WERI-Rb-1 (cell line): ENCODE measurements around the gene SHISA7.

Experiments used
- DNase-seq: peaks from one replicate; pipeline ENCODE4 v3.0.0-alpha.2; 2020
- H3K27ac ChIP-seq: fragments of 250-450 bp; sonication (Bioruptor Pico); 2 replicates; pipeline ENCODE4 v1.5.1; 2020; ENCODE audit warnings: mild to moderate bottlenecking, moderate library complexity
- H3K27me3 ChIP-seq: fragments of 250-450 bp; sonication (Bioruptor Pico); 2 replicates; pipeline ENCODE4 v1.5.1; 2021; ENCODE audit warnings: mild to moderate bottlenecking, low read depth, moderate library complexity; ENCODE audit not compliant: insufficient read depth, severe bottlenecking
- H3K36me3 ChIP-seq: fragments of 250-450 bp; sonication (Bioruptor Pico); 2 replicates; pipeline ENCODE4 v1.5.1; 2020; ENCODE audit warnings: mild to moderate bottlenecking, moderate library complexity
- H3K4me3 ChIP-seq: 2 replicates; pipeline ENCODE4 v1.5.1; 2011; ENCODE audit warnings: low read depth, mild to moderate bottlenecking, control low read depth, low read length
- H3K9me3 ChIP-seq: fragments of 250-450 bp; sonication (Bioruptor Pico); 2 replicates; pipeline ENCODE4 v1.5.1; 2021; ENCODE audit warnings: mild to moderate bottlenecking, moderate library complexity; ENCODE audit not compliant: severe bottlenecking
- CTCF ChIP-seq: IDR thresholded peaks from 2 replicates; pipeline ENCODE4 v1.5.1; 2011; ENCODE audit warnings: low read depth, mild to moderate bottlenecking, control low read depth, inconsistent platforms, low read length

SHISA7 gene

GRCh38 chr19:55486043-55486970 lies 43.2 kb upstream of the SHISA7 start:
- Histone ChIP-seq H3K27ac (peak overlapping the region; percentile 84), H3K9me3 (no peaks in the 10 kb centered on the region), H3K27me3 (no peaks in the 10 kb centered on the region), H3K36me3 (peaks cover 10% of the 10 kb centered on the region), H3K4me3 (no peak overlapping the region)
- TF ChIP-seq CTCF, result no peak
- DNase-seq, result no peak

DNA sequence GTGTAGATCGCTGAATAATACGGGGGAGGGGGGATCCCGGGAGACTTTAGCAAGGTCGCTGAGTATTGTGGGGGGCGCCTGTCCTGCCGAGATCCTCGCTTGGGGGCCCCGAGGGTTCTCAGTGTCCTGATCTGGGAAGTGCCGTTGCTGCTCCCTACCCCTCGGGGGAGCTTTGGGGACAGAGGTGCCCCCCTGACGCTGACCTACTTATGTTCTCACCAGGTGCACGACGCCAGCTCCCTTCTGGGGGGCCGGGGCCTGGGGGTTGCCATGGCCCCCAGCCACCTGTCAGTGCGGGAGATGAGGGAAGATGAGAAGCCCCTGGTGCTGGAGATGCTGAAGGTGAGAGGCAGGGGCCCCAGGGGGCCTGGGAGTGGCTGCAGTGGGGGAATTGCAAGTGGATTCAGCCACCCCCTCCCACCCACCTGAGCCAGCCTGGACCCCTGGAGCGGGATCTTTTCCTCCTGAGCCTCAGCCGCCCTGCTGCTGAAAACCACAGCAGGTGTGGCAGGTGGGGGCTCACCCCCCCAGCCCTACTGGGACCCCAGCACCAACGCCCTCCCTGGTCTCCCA lies 42.4 kb upstream of the SHISA7 start:
- H3K27me3 ChIP-seq, result no peaks in the 10 kb centered on the region
- no peaks in the 10 kb centered on the region for H3K9me3 ChIP-seq
- peak overlapping the region; percentile 84 for H3K27ac ChIP-seq
- H3K4me3 ChIP-seq, result peak overlapping the region; percentile 67
- TF ChIP-seq CTCF, result no peak
- peak; percentile 34 for DNase-seq
- H3K36me3 ChIP-seq, result peaks cover 10% of the 10 kb centered on the region

- peak; percentile 77 for DNase-seq
- peak within 1 kb of the TSS; percentile 84 for H3K27ac ChIP-seq
These were observed 41.7 kb upstream of the SHISA7 start, which contains the start of gene NAT14 for GRCh38 chr19:55484593-55485438. NAT14 (plus strand) TSS chr19:55485188; CDS start chr19:55485709, 521 bp downstream.

DNA sequence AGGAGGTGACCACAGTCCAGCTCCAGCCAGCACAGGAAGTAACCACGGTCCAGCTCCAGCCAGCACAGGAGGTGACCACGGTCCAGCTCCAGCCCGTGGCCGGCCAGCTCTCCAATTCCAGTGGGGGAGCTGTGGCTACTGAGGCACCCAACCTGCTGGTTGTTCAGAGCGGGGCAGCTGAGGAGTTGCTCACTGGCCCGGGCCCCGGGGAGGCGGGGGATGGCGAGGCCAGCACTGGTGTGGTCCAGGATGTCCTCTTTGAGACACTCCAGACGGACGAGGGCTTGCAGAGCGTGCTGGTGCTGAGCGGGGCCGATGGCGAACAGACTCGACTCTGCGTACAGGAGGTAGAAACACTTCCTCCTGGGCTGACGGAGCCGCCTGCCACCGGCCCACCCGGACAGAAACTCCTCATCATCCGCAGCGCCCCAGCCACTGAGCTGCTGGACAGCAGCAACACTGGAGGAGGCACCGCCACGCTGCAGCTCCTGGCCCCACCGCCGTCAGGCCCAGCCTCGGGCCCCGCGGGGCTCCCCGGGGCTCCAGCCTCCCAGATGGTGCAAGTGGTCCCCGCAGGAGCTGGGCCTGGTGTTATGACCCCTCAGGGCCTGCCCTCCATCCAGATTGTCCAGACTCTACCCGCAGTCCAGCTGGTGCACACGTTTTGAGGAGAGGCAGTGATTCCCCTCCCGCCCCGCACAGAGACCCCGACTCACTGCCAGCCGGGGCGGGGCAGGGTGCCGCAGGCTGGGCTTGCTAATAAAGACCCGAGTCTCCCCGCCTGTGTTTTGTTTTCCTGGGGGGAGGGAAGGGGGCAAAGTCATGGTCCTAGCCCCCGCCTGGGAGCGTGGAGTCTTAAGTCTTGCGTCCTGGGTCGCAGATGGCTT lies 40.8 kb upstream of the SHISA7 start:
- TF ChIP-seq CTCF, result no peak
- DNase-seq, result no peak
- no peaks in the 10 kb centered on the region for H3K27me3 ChIP-seq
- H3K36me3 ChIP-seq, result peaks cover 10% of the 10 kb centered on the region
- no peaks in the 10 kb centered on the region for H3K9me3 ChIP-seq
- H3K27ac ChIP-seq, result no peak overlapping the region; the same call in 1 of the 2 replicates
- H3K4me3 ChIP-seq, result peak overlapping the region; percentile 67; the same call in 1 of the 2 replicates

More at GRCh38 chr19:55484593-55485438, 41.7 kb upstream of the SHISA7 start, which contains the start of gene NAT14:
- Histone ChIP-seq H3K36me3 (peaks cover 10% of the 10 kb centered on the region), H3K4me3 (peak within 1 kb of the TSS; percentile 67), H3K27me3 (no peaks in the 10 kb centered on the region), H3K9me3 (no peaks in the 10 kb centered on the region)
- TF ChIP-seq CTCF, result no peak
